Liver (tissue), 9 donors: ENCODE results near the gene SRSF5. TPM values are rescaled to one million over a fixed set of nuclear protein-coding genes. Genes with fewer than 3 reads are reported as not detected.

Source experiments
- DNase-seq: peaks from one replicate; pipeline ENCODE4 v3.0.0-alpha.2; 2017; ENCODE audit warnings: low spot score
- H3K27ac ChIP-seq, 2 donors: one replicate each; pipeline ENCODE4 v1.7.0; 2013; ENCODE audit warnings: inconsistent platforms in 2 of 2, low read length in 2 of 2, control low read depth in 1 of 2, low read depth in 1 of 2, mild to moderate bottlenecking in 1 of 2
- H3K27me3 ChIP-seq, 4 donors: one replicate each; pipeline versions ENCODE4 v1.6.1 to v1.7.0; 2013; ENCODE audit warnings: low read length in 3 of 4, inconsistent platforms in 1 of 4, mild to moderate bottlenecking in 1 of 4, moderate library complexity in 1 of 4; ENCODE audit not compliant: control insufficient read depth in 4 of 4, insufficient read depth in 4 of 4
- H3K36me3 ChIP-seq, 4 donors: one replicate each; pipeline versions ENCODE4 v1.6.1 to v1.7.0; 2013; ENCODE audit warnings: low read length in 3 of 4, mild to moderate bottlenecking in 3 of 4, low read depth in 1 of 4, moderate library complexity in 1 of 4; ENCODE audit not compliant: control insufficient read depth in 4 of 4, insufficient read depth in 3 of 4
- H3K4me1 ChIP-seq, 4 donors: one replicate each; pipeline versions ENCODE4 v1.6.1 to v1.7.0; 2013; ENCODE audit warnings: low read length in 3 of 4, mild to moderate bottlenecking in 3 of 4, moderate library complexity in 1 of 4; ENCODE audit not compliant: control insufficient read depth in 4 of 4, insufficient read depth in 4 of 4
- H3K4me3 ChIP-seq, 3 donors: one replicate each; pipeline versions ENCODE4 v1.6.1 to v1.7.0; 2013; ENCODE audit warnings: low read length in 3 of 3, control low read depth in 1 of 3, low read depth in 1 of 3, mild to moderate bottlenecking in 1 of 3
- H3K9ac ChIP-seq, 2 donors: one replicate each; pipeline ENCODE4 v1.7.0; 2013; ENCODE audit warnings: low read length in 2 of 2, mild to moderate bottlenecking in 2 of 2, moderate library complexity in 2 of 2, control low read depth in 1 of 2, low read depth in 1 of 2
- H3K9me3 ChIP-seq, 4 donors: one replicate each; pipeline versions ENCODE4 v1.6.1 to v1.7.0; 2013; ENCODE audit warnings: low read length in 3 of 4; ENCODE audit not compliant: control insufficient read depth in 4 of 4
- EGR1 ChIP-seq, 2 donors: IDR thresholded peaks; 2 replicates each; pipeline ENCODE4 v1.6.1; 2016 to 2018; ENCODE audit warnings: antibody characterized with exemption in 2 of 2, low read depth in 2 of 2
- FOXA1 ChIP-seq: IDR thresholded peaks from 2 replicates; pipeline ENCODE4 v1.6.1; 2016; ENCODE audit warnings: antibody characterized with exemption
- FOXA2 ChIP-seq: IDR thresholded peaks from 2 replicates; pipeline ENCODE4 v1.6.1; 2016; ENCODE audit warnings: antibody characterized with exemption
- GABPA ChIP-seq, 2 donors: IDR thresholded peaks in 1 of 2; conservative IDR thresholded peaks in 1 of 2; 2 replicates each; pipeline ENCODE4 v1.6.1; 2016; ENCODE audit warnings: antibody characterized with exemption in 2 of 2, mild to moderate bottlenecking in 1 of 2, moderate library complexity in 1 of 2
- HNF4A ChIP-seq, 2 donors: conservative IDR thresholded peaks; 2 replicates each; pipeline ENCODE4 v1.6.1; 2016; ENCODE audit warnings: antibody characterized with exemption in 2 of 2, mild to moderate bottlenecking in 2 of 2
- HNF4G ChIP-seq: IDR thresholded peaks from 2 replicates; pipeline ENCODE4 v1.6.1; 2016; ENCODE audit warnings: antibody characterized with exemption
- JUND ChIP-seq, 2 donors: IDR thresholded peaks; 2 replicates each; pipeline ENCODE4 v1.6.1; 2016; ENCODE audit warnings: antibody characterized with exemption in 2 of 2
- MAX ChIP-seq: IDR thresholded peaks from 2 replicates; pipeline ENCODE4 v1.6.1; 2016; ENCODE audit warnings: antibody characterized with exemption
- NR2F2 ChIP-seq: IDR thresholded peaks from 2 replicates; pipeline ENCODE4 v1.6.1; 2016; ENCODE audit warnings: antibody characterized with exemption
- SP1 ChIP-seq: IDR thresholded peaks from 2 replicates; pipeline ENCODE4 v1.6.1; 2018; ENCODE audit warnings: antibody characterized with exemption, mild to moderate bottlenecking
- TAF1 ChIP-seq: conservative IDR thresholded peaks from 2 replicates; pipeline ENCODE4 v1.6.1; 2016; ENCODE audit warnings: antibody characterized with exemption, mild to moderate bottlenecking
- YY1 ChIP-seq: IDR thresholded peaks from 2 replicates; pipeline ENCODE4 v1.6.1; 2016; ENCODE audit warnings: antibody characterized with exemption, mild to moderate bottlenecking
- WGBS: extraction: QIAGEN DNeasy Blood & Tissue Kit; methylation state at CpG from one replicate; pipeline ENCODE4 v1.1.7; 2013; 5-methylcytosine and 5-hydroxymethylcytosine counted together
- polyA plus RNA-seq, 2 donors: library from polyadenylated mRNA; stranded (reverse) in 1 of 2; unstranded in 1 of 2; fragments of 200-250 nt in 1 of 2; fragments of >200 nt in 1 of 2; fragmentation: Nextera tagmentation in 1 of 2; extraction: Ambion mirVana in 1 of 2; gene quantifications; one replicate each; pipeline versions ENCODE4 v1.2.1 to v1.2.3, GENCODE V29; 2013 to 2015
- total RNA-seq, 2 donors: library from RNA; depleted of rRNA; stranded (reverse); fragments of >200 nt; gene quantifications; one replicate each; pipeline ENCODE4 v1.2.3, GENCODE V29; 2014
- TF ChIP-seq, protein P1 (sequence below): fragments of 150-350 bp; IDR thresholded peaks from 2 replicates; pipeline ENCODE4 v1.5.1; 2017; ENCODE audit warnings: improper control_type of control experiment, low read depth, low read length; ENCODE audit not compliant: missing input control
- TF ChIP-seq, protein P2 (sequence below): IDR thresholded peaks from 2 replicates; pipeline ENCODE4 v1.6.1; 2016; ENCODE audit warnings: antibody characterized with exemption
- TF ChIP-seq, protein P3 (sequence below): IDR thresholded peaks from 2 replicates; pipeline ENCODE4 v1.6.1; 2016; ENCODE audit warnings: antibody characterized with exemption
- donor health status: healthy.
- donor health status: healthy.
- donor health status: healthy.
- donor health status: healthy.
- donor health status: healthy.

The SRSF5 gene
- total and polyA plus RNA-seq, 4 donors: 74.4 to 254 (median 148) TPM

GRCh38 chr14:69814397-69814796, 47.5 kb downstream of the SRSF5 start:
- no peak overlapping the region for H3K4me3 ChIP-seq
- H3K36me3 ChIP-seq: peaks cover 0 to 3% (median 0%) of the 10 kb centered on the region in 4 donors
- DNase-seq: no peak
- peaks cover 3 to 10% (median 8%) of the 10 kb centered on the region in 4 donors for H3K4me1 ChIP-seq
- H3K27ac ChIP-seq: no peak overlapping the region
- no peaks in the 10 kb centered on the region for H3K27me3 ChIP-seq
- no peak for TF ChIP-seq YY1
- TF ChIP-seq MAX: no peak
- no peak for TF ChIP-seq FOXA2
- no peak for TF ChIP-seq TAF1
- TF ChIP-seq, protein P1, sequence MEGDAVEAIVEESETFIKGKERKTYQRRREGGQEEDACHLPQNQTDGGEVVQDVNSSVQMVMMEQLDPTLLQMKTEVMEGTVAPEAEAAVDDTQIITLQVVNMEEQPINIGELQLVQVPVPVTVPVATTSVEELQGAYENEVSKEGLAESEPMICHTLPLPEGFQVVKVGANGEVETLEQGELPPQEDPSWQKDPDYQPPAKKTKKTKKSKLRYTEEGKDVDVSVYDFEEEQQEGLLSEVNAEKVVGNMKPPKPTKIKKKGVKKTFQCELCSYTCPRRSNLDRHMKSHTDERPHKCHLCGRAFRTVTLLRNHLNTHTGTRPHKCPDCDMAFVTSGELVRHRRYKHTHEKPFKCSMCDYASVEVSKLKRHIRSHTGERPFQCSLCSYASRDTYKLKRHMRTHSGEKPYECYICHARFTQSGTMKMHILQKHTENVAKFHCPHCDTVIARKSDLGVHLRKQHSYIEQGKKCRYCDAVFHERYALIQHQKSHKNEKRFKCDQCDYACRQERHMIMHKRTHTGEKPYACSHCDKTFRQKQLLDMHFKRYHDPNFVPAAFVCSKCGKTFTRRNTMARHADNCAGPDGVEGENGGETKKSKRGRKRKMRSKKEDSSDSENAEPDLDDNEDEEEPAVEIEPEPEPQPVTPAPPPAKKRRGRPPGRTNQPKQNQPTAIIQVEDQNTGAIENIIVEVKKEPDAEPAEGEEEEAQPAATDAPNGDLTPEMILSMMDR: no peak
- TF ChIP-seq FOXA1: no peak
- no peak for TF ChIP-seq JUND (IDR thresholded peaks at IDR 0.05)
- no peak for TF ChIP-seq SP1
- no peak for TF ChIP-seq NR2F2
- TF ChIP-seq GABPA (IDR thresholded peaks at IDR 0.05 in 1 of 2, conservative IDR thresholded peaks at IDR 0.05 in 1 of 2): no peak
- TF ChIP-seq, protein P2, sequence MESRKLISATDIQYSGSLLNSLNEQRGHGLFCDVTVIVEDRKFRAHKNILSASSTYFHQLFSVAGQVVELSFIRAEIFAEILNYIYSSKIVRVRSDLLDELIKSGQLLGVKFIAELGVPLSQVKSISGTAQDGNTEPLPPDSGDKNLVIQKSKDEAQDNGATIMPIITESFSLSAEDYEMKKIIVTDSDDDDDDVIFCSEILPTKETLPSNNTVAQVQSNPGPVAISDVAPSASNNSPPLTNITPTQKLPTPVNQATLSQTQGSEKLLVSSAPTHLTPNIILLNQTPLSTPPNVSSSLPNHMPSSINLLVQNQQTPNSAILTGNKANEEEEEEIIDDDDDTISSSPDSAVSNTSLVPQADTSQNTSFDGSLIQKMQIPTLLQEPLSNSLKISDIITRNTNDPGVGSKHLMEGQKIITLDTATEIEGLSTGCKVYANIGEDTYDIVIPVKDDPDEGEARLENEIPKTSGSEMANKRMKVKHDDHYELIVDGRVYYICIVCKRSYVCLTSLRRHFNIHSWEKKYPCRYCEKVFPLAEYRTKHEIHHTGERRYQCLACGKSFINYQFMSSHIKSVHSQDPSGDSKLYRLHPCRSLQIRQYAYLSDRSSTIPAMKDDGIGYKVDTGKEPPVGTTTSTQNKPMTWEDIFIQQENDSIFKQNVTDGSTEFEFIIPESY: no peak
- TF ChIP-seq EGR1 (IDR thresholded peaks at IDR 0.05; ENCODE audit: low read depth in 2 of 2): no peak
- TF ChIP-seq HNF4G: no peak
- no peak for TF ChIP-seq HNF4A (conservative IDR thresholded peaks at IDR 0.05)
- TF ChIP-seq, protein P3, sequence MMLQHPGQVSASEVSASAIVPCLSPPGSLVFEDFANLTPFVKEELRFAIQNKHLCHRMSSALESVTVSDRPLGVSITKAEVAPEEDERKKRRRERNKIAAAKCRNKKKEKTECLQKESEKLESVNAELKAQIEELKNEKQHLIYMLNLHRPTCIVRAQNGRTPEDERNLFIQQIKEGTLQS: no peak
- 82% methylated on average over 3 of the region's 3 CpGs for WGBS
- no peaks in the 10 kb centered on the region for H3K9me3 ChIP-seq
- H3K9ac ChIP-seq: no peak overlapping the region

DNA sequence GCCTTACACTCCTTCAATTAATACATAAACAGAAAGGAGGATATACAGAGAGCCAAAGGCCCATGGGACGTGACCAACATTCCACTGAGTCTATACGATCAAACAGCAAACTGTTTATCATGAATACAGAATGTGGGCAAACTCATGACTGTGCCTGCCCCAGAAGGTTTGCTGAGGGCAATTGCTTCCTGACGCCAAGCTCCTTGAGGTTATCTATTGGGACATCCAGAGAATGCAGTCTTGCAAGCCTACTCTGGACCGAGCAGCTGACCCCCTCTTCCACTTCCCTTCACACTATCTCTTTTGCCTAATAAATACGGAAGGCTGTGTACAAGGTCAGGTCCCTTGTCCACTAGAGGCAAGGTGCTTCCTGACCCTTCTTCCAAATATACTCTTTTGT, 48.6 kb downstream of the SRSF5 start:
- no peak for DNase-seq
- no peak overlapping the region for H3K27ac ChIP-seq
- peaks cover 0 to under 1% (median under 1%) of the 10 kb centered on the region in 4 donors for H3K4me1 ChIP-seq
- H3K9me3 ChIP-seq: no peaks in the 10 kb centered on the region
- H3K36me3 ChIP-seq: peaks cover 0 to 3% (median 0%) of the 10 kb centered on the region in 4 donors
- 79% methylated on average over 5 of the region's 5 CpGs for WGBS
- TF ChIP-seq NR2F2: peak; percentile 75
- no peak for TF ChIP-seq GABPA (IDR thresholded peaks at IDR 0.05 in 1 of 2, conservative IDR thresholded peaks at IDR 0.05 in 1 of 2)
- H3K9ac ChIP-seq: no peak overlapping the region
- H3K4me3 ChIP-seq: no peak overlapping the region
- no peaks in the 10 kb centered on the region for H3K27me3 ChIP-seq

DNA sequence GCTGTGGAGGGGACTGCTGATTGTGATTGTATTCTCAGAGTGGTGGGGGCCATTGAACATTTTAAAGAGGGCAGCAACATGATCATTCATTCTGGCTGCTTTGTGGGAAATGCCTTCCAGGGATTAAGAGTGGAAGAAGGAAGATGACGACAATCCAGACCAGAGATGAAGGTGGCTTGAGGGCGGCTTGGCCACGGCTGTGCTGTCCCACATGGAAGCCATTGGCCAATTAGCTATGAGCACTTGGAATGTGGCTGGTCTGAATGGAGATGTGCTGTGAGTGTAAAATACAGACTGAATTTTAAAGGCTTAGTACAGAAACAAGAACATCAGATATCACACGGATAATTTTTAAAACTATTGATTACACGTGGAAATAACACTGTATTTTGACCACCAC, 49.3 kb downstream of the SRSF5 start:
- Histone ChIP-seq H3K9me3 (no peaks in the 10 kb centered on the region), H3K27ac (no peak overlapping the region), H3K4me1 (no peaks in the 10 kb centered on the region), H3K9ac (no peak overlapping the region), H3K27me3 (no peaks in the 10 kb centered on the region), H3K4me3 (no peak overlapping the region), H3K36me3 (peaks cover 0 to 3% (median 0%) of the 10 kb centered on the region in 4 donors)
- DNase-seq: no peak
- WGBS: 89% methylated on average over 5 of the region's 5 CpGs
- TF ChIP-seq JUND (IDR thresholded peaks at IDR 0.05) (no peak), EGR1 (IDR thresholded peaks at IDR 0.05; ENCODE audit: low read depth in 2 of 2) (no peak), SP1 (no peak), HNF4G (no peak)
